GM12878 (cell line): ENCODE measurements around the gene BICRAL.
"Not testable (repeated sequence)": the region's sequence is repeated elsewhere in the genome, so short reads cannot be mapped to it uniquely, and the experiment has no call there.

Experiments
- CTCF ChIP-seq, 3 experiments: IDR thresholded peaks in 2 of 3; conservative IDR thresholded peaks in 1 of 3; 2 replicates each; pipeline ENCODE4 v1.5.1; 2011; ENCODE audit warnings: low read depth in 3 of 3, low read length in 3 of 3, mild to moderate bottlenecking in 3 of 3, control low read depth in 2 of 3, moderate library complexity in 2 of 3, inconsistent platforms in 1 of 3, mixed read lengths in 1 of 3; ENCODE audit not compliant: control insufficient read depth in 2 of 3, insufficient read depth in 1 of 3; ENCODE audit errors: extremely low read depth in 1 of 3
- KAT2A ChIP-seq: conservative IDR thresholded peaks from 2 replicates; pipeline ENCODE4 v1.6.1; 2011; ENCODE audit warnings: low read depth, low read length; ENCODE audit not compliant: control insufficient read depth
- POLR2AphosphoS5 ChIP-seq: IDR thresholded peaks from 2 replicates; pipeline ENCODE4 v1.6.1; 2011; ENCODE audit warnings: mild to moderate bottlenecking, low read length, inconsistent platforms
- SMC3 ChIP-seq: IDR thresholded peaks from 2 replicates; pipeline ENCODE4 v1.6.1; 2011; ENCODE audit warnings: low read length, improper control_type of control experiment, borderline replicate concordance
- SREBF1 ChIP-seq: IDR thresholded peaks from 2 replicates; pipeline ENCODE4 v1.6.1; 2012; ENCODE audit warnings: mild to moderate bottlenecking, low read length
- ZBTB4 ChIP-seq: fragments of 450-650 bp; formaldehyde crosslinking; IDR thresholded peaks from 2 replicates; pipeline ENCODE4 v1.4.0; 2022; ENCODE audit warnings: mild to moderate bottlenecking, moderate library complexity
- TF ChIP-seq, protein P1 (sequence below): fragments of 450-650 bp; IDR thresholded peaks from 2 replicates; pipeline ENCODE4 v1.6.1; 2017; ENCODE audit warnings: mild to moderate bottlenecking, low read depth, inconsistent platforms; ENCODE audit not compliant: poor library complexity, severe bottlenecking

- not testable (repeated sequence) for TF ChIP-seq KAT2A; SREBF1; CTCF (IDR thresholded peaks at IDR 0.05 in 2 of 3, conservative IDR thresholded peaks at IDR 0.05 in 1 of 3; ENCODE audit: control insufficient read depth in 2 of 3, extremely low read depth in 1 of 3, insufficient read depth in 1 of 3, low read depth in 3 of 3, low read length in 3 of 3); SMC3; ZBTB4 (CRISPR knock-in tag); POLR2AphosphoS5
- TF ChIP-seq, protein P1, sequence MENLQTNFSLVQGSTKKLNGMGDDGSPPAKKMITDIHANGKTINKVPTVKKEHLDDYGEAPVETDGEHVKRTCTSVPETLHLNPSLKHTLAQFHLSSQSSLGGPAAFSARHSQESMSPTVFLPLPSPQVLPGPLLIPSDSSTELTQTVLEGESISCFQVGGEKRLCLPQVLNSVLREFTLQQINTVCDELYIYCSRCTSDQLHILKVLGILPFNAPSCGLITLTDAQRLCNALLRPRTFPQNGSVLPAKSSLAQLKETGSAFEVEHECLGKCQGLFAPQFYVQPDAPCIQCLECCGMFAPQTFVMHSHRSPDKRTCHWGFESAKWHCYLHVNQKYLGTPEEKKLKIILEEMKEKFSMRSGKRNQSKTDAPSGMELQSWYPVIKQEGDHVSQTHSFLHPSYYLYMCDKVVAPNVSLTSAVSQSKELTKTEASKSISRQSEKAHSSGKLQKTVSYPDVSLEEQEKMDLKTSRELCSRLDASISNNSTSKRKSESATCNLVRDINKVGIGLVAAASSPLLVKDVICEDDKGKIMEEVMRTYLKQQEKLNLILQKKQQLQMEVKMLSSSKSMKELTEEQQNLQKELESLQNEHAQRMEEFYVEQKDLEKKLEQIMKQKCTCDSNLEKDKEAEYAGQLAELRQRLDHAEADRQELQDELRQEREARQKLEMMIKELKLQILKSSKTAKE = not testable (repeated sequence)
These were observed 120.8 kb downstream of the BICRAL start for GRCh38 chr6:42902429-42903263.
